WERI-Rb-1 (cell line): ENCODE results near the gene RPL31.

ENCODE experiments used
- DNase-seq: peaks from one replicate; pipeline ENCODE4 v3.0.0-alpha.2; 2020
- H3K27ac ChIP-seq: fragments of 250-450 bp; sonication (Bioruptor Pico); 2 replicates; pipeline ENCODE4 v1.5.1; 2020; ENCODE audit warnings: mild to moderate bottlenecking, moderate library complexity
- H3K27me3 ChIP-seq: fragments of 250-450 bp; sonication (Bioruptor Pico); 2 replicates; pipeline ENCODE4 v1.5.1; 2021; ENCODE audit warnings: mild to moderate bottlenecking, low read depth, moderate library complexity; ENCODE audit not compliant: insufficient read depth, severe bottlenecking
- H3K36me3 ChIP-seq: fragments of 250-450 bp; sonication (Bioruptor Pico); 2 replicates; pipeline ENCODE4 v1.5.1; 2020; ENCODE audit warnings: mild to moderate bottlenecking, moderate library complexity
- H3K4me3 ChIP-seq: 2 replicates; pipeline ENCODE4 v1.5.1; 2011; ENCODE audit warnings: low read depth, mild to moderate bottlenecking, control low read depth, low read length
- H3K9me3 ChIP-seq: fragments of 250-450 bp; sonication (Bioruptor Pico); 2 replicates; pipeline ENCODE4 v1.5.1; 2021; ENCODE audit warnings: mild to moderate bottlenecking, moderate library complexity; ENCODE audit not compliant: severe bottlenecking
- CTCF ChIP-seq: IDR thresholded peaks from 2 replicates; pipeline ENCODE4 v1.5.1; 2011; ENCODE audit warnings: low read depth, mild to moderate bottlenecking, control low read depth, inconsistent platforms, low read length

The RPL31 gene

GRCh38 chr2:100956081-100956480, 46.0 kb upstream of the RPL31 start:
- Histone ChIP-seq H3K27me3 (peaks cover 9% of the 10 kb centered on the region), H3K27ac (no peak overlapping the region), H3K9me3 (no peaks in the 10 kb centered on the region), H3K4me3 (no peak overlapping the region), H3K36me3 (no peaks in the 10 kb centered on the region)
- TF ChIP-seq CTCF, result no peak
- DNase-seq, result no peak

- Histone ChIP-seq H3K4me3 (no peak overlapping the region), H3K27ac (no peak overlapping the region), H3K36me3 (no peaks in the 10 kb centered on the region), H3K9me3 (no peaks in the 10 kb centered on the region), H3K27me3 (peaks cover 10% of the 10 kb centered on the region)
- TF ChIP-seq CTCF, result no peak
- DNase-seq, result no peak
Observed at GRCh38 chr2:100957996-100958653, 44.0 kb upstream of the RPL31 start.

- H3K36me3 ChIP-seq, result no peaks in the 10 kb centered on the region
- H3K27ac ChIP-seq, result no peak overlapping the region
- DNase-seq, result no peak
- no peaks in the 10 kb centered on the region for H3K9me3 ChIP-seq
- no peak overlapping the region for H3K4me3 ChIP-seq
- H3K27me3 ChIP-seq, result peaks cover 6% of the 10 kb centered on the region
- no peak for TF ChIP-seq CTCF
Observed at GRCh38 chr2:100959225-100959880, 42.7 kb upstream of the RPL31 start.

- H3K36me3 ChIP-seq, result no peaks in the 10 kb centered on the region
- DNase-seq, result no peak
- H3K27ac ChIP-seq, result no peak overlapping the region
- no peak overlapping the region for H3K4me3 ChIP-seq
- no peak for TF ChIP-seq CTCF
- H3K9me3 ChIP-seq, result no peaks in the 10 kb centered on the region
- H3K27me3 ChIP-seq, result peaks cover 6% of the 10 kb centered on the region
Observed at GRCh38 chr2:100960688-100961087, 41.4 kb upstream of the RPL31 start.

- TF ChIP-seq CTCF, result no peak
- Histone ChIP-seq H3K4me3 (no peak overlapping the region), H3K27me3 (peaks cover 7% of the 10 kb centered on the region), H3K36me3 (no peaks in the 10 kb centered on the region), H3K27ac (no peak overlapping the region), H3K9me3 (no peaks in the 10 kb centered on the region)
- DNase-seq, result no peak
Observed at GRCh38 chr2:100962366-100963025, 39.6 kb upstream of the RPL31 start.
